Spleen (tissue), 7 donors: ENCODE results near the gene ARSD.
"Not testable (repeated sequence)": the region's sequence is repeated elsewhere in the genome, so short reads cannot be mapped to it uniquely, and the experiment has no call there.

Experiments used
- CTCF ChIP-seq, 11 experiments: fragments of 200-600 bp in 7 of 11; fragments of 450-650 bp in 4 of 11; sonication (generic) in 4 of 11; IDR thresholded peaks in 8 of 11; conservative IDR thresholded peaks in 3 of 11; 1 replicate in 7 of 11; 2 replicates in 4 of 11; pipeline versions ENCODE4 v1.4.0 to v1.8.0; 2016 to 2021; ENCODE audit warnings: antibody characterized with exemption in 11 of 11, inconsistent platforms in 4 of 11, mild to moderate bottlenecking in 1 of 11
- POLR2A ChIP-seq, 3 donors: fragments of 450-650 bp; IDR thresholded peaks; one replicate each; pipeline ENCODE4 v1.5.1; 2017; ENCODE audit warnings: antibody characterized with exemption in 3 of 3, mild to moderate bottlenecking in 1 of 3
- POLR2AphosphoS5 ChIP-seq, 3 donors: sonication (generic); formaldehyde crosslinking; IDR thresholded peaks; one replicate each; pipeline ENCODE4 v1.5.1; 2017; ENCODE audit warnings: antibody characterized with exemption in 3 of 3
- donor health status: DM: no; HTN: no; CAD: no; lungs with moderate emphysema.
- donor health status: DM: no; HTN: no; CAD: no.
- donor health status: DM: no; HTN: no; CAD: no.

GRCh38 chrX:2889706-2890490 is 39.2 kb downstream of the ARSD start:
- peak in 6 of 11 experiments; percentile 15 to 44 (median 32) for TF ChIP-seq CTCF (IDR thresholded peaks at IDR 0.05 in 8 of 11, conservative IDR thresholded peaks at IDR 0.05 in 3 of 11)
- TF ChIP-seq POLR2AphosphoS5, POLR2A (IDR thresholded peaks at IDR 0.05): not testable (repeated sequence)
